OCI-LY3 (cell line): Measurements from ENCODE around the gene FAM174A.

Experiments used
- CTCF ChIP-seq: fragments of 200-600, 300-600 bp; sonication (generic); IDR thresholded peaks from 2 replicates; pipeline ENCODE4 v1.5.1; 2014; ENCODE audit warnings: antibody characterized with exemption, low read length, low read depth
- EZH2phosphoT487 ChIP-seq: fragments of 200-600 bp; shearing (Covaris generic); IDR thresholded peaks from 2 replicates; pipeline ENCODE4 v1.6.1; 2018; ENCODE audit warnings: antibody characterized with exemption, mixed run types, low read depth

GRCh38 chr5:100553209-100553608, 18.0 kb downstream of the FAM174A start:
- TF ChIP-seq CTCF: no peak
- no peak for TF ChIP-seq EZH2phosphoT487
